KG1 (cell line): ENCODE measurements around the gene GHR.

Experiments
- DNase-seq: peaks from one replicate; lab custom pipeline; 2025; lab: John Stamatoyannopoulos, UW

GHR gene

GRCh38 chr5:42462083-42462482, 38.8 kb downstream of the GHR start:
- no peak for DNase-seq

DNA sequence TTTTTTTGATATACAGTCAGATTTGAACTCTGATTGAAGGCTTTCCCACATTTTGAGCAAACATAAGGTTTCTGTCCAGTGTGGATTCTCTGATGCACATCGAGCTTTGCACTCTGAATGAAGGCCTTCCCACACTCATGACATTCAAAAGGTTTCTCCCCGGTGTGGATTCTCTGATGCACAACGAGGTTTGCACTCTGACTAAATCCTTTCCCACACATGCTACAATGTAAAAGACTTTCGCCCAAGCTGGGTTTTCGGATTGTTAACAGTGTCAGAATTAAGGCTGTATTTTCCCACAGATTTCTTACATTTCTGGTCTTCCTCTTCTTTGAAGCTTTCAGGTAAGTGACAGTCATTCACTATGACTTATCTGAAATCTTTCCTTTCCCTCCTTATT, 44.3 kb downstream of the GHR start:
- DNase-seq: no peak

DNA sequence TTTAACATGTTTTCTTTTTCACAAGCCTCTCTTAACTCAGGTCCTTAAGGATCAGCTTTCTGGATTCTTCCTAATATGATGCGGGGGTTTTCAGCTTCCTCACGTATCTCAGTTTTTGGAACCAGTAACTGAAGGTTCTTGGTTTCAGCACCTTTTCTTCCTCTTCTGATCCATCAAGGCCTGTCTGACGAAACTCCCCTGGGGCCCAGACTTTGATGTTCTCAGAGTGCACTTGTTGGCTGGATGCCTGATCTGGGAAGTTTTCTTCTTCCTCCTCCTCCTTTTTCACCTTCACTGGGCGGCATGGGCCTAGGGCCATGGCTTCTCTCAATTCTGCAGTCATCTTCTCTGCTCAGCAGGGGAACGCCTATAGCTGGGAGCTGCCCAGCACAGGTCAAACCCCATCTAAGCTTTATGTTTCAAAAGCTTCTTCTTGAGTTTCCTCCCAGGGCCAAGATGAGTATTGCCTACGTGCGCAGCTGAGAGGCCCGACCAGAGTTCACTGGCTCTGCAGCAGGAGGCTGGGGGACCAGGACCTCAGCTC, 44.8 kb downstream of the GHR start:
- no peak for DNase-seq

GRCh38 chr5:42483472-42484154, 60.4 kb downstream of the GHR start:
- DNase-seq: no peak

- DNase-seq: no peak
Measured at GRCh38 chr5:42487077-42487476, 63.8 kb downstream of the GHR start.

DNA sequence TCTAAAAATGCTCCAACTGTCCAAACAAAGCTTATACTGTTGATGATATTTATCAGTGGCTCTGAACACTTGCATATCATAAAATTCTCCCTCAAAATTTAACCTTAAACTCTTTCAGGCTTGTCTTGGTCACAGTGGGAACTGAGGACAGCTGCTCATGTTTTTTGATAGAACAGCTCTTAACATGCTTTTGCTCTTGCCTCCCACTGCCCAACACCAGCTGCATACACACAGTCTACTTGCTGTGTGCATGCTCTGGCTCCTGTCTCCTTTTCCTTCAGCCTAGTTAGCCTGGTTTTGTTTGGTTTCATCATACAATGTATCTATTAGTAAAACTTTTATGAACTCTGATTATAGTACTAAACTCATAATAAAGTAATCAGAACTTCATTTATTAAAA, 64.6 kb downstream of the GHR start:
- DNase-seq: no peak

DNA sequence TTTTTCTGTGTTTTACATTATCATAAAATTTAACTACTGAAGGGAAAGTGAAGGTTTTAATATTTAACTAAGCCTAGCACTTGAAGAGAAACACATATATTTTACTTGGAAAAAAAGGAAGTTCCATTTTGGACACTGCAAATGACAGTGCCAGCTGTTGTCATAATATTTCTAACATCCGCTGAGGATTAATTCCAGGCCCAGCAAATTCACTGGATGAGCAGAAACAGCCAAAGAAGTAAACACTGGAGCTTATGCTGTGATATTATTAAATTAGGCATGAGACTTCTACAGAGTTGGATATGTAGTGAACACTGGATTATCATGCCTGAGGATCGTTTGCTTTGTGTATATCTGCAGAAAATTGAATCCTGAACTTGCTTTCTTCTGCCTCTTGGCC, 67.6 kb downstream of the GHR start:
- DNase-seq: no peak

DNA sequence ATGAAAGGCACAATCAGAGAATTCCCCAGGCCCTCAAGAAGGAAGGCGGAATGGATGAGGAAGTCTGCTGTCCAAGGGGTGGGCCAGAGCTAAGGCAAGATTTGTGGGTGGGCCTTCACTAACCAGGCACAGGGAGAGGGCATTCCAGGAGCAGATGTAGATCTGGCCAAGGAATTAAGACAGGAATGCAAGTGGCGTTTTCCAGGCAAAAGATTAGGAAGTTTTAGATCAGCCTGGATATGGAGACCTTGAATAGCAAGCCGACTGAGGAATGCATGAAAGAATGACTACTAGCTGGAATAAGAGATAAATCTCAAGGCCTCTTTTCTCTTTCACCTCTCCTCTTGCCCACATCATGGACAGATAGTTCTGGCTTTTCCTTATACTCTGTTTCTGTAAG, 68.5 kb downstream of the GHR start:
- no peak for DNase-seq

DNA sequence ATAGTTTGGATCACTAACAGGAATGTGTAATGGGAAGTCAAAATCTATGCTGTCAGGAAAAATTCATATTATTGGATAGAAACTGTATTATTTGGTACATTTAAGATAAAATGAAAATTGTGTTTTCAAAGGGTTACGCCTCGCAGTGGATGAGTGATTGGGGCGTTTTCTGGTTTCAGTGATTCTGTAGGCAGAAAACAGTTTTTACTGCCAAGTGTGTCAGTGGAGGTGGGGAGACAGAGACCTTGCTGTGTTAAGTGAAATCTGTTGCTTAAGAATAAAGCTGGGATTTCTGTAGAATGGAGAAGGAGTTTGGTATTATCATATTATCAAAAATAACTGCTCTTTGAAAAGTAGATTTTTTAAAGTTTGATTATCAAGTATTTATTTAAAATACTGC, 69.7 kb downstream of the GHR start:
- DNase-seq: no peak

- DNase-seq: no peak
Measured at GRCh38 chr5:42494414-42494813, 71.2 kb downstream of the GHR start.

GRCh38 chr5:42495914-42496313, 72.7 kb downstream of the GHR start:
- DNase-seq: no peak

- no peak for DNase-seq
Measured at GRCh38 chr5:42496397-42497156, 73.3 kb downstream of the GHR start.

- no peak for DNase-seq
Measured at GRCh38 chr5:42498000-42498399, 74.8 kb downstream of the GHR start.

DNA sequence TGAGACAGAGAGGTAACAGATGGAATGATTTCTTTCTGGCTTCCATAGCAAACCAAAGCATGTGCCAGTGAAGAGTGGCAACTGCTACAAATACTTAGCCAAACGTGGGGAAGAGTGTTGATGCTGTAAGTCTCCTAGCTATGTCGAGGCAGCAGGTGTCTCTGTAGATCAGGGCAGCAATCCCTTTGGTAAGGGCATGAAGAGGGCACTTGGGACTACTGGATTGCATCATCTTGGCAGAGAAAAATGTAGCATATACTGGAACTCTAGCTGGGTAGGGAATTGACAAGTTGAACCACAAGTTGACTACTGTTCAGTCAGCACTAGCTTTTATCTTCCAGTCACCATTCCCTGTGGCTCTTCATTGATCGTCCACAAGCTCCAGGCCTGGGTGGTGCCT, 75.8 kb downstream of the GHR start:
- no peak for DNase-seq

- DNase-seq: no peak
Measured at GRCh38 chr5:42500003-42500599, 76.9 kb downstream of the GHR start.

DNA sequence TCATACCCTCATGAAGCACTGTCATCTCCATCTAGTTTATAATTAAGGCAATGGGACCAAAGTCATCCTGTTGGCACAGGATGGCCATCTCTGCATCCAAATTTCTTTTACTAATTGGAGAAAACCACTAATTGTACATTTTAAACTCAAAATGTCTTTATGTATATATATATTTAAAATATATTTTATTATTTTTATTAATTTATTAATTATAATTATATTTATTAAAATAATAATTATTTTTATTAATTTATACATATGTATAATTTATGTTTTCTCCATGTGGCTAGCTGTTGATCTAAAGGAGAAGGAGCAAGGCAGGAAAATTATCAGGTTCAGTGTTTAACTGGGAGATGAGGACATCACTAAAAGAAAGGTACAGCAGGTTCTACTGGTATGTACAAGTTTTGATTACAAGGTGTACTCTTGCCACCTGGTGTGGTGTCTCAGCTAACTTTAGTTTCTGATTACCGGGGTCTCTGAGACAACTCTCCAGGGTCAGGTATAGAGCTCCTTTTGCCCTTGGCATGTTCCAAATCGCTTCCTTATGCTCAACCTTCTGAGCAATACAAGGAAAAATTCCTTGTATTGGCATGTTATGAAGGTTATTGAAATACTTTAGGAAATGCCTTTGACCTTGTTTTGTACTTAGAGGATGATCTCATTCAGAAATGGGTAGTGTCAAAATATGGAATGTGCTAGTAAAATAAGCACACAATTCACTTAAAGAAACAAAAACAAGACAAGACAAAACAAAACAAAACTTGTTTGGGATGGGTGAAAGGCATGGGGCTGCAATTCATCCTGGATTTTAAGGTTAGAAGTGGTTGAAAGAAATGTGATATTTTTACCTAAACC, 79.6 kb downstream of the GHR start:
- DNase-seq: no peak

- DNase-seq: no peak
Measured at GRCh38 chr5:42506662-42507061, 83.4 kb downstream of the GHR start.

GRCh38 chr5:42507451-42508097, 84.3 kb downstream of the GHR start:
- DNase-seq: no peak

DNA sequence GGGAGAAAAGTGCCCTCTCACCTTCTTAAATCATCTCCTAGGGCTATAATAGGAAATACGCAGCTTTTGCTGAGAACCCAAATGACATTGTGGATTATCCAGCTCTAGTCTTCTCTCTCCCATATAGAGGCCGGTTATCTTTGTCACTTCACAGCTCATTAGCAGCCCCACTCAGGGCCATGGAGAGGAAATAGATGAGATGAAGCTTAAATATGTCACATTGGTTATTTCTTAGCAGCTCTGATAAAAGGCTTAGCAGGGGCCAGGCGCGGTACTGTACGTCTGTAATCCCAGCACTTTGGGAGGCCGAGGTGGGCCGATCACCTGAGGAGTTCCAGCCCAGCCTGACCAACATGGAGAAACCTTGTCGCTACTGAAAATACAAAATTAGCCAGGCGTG, 90.0 kb downstream of the GHR start:
- DNase-seq: no peak

DNA sequence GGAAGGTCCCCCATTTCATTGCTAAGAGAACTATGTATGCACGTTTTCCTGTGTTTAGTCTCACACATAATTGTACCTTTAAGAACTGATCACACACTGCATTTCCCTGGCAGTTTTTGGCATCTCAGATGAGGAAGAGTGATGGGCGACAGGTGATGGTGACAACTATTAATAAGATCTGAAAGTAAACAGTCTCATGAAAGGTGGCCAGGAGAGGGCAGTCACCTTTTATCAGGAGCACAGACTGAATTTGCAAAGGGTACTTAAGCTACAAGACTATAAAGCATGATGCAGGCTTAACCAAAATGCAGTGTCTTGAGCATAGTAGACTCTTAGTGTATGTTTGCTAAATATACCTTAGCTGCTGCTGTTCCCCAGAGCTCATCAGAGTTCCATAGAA, 91.5 kb downstream of the GHR start:
- no peak for DNase-seq

GRCh38 chr5:42515504-42515903, 92.3 kb downstream of the GHR start:
- DNase-seq: no peak
